GM19025 (cell line): ENCODE data around the gene RNF149.
"Not testable (repeated sequence)": the region's sequence is repeated elsewhere in the genome, so short reads cannot be mapped to it uniquely, and the experiment has no call there.

Experiments
- ATAC-seq: cut with Tn5 transposase; IDR thresholded peaks from one replicate; pipeline ENCODE4 v1.9.1; 2021; ENCODE audit warnings: mild to moderate bottlenecking, low read depth, moderate library complexity; ENCODE audit not compliant: unreplicated experiment

RNF149 gene

DNA sequence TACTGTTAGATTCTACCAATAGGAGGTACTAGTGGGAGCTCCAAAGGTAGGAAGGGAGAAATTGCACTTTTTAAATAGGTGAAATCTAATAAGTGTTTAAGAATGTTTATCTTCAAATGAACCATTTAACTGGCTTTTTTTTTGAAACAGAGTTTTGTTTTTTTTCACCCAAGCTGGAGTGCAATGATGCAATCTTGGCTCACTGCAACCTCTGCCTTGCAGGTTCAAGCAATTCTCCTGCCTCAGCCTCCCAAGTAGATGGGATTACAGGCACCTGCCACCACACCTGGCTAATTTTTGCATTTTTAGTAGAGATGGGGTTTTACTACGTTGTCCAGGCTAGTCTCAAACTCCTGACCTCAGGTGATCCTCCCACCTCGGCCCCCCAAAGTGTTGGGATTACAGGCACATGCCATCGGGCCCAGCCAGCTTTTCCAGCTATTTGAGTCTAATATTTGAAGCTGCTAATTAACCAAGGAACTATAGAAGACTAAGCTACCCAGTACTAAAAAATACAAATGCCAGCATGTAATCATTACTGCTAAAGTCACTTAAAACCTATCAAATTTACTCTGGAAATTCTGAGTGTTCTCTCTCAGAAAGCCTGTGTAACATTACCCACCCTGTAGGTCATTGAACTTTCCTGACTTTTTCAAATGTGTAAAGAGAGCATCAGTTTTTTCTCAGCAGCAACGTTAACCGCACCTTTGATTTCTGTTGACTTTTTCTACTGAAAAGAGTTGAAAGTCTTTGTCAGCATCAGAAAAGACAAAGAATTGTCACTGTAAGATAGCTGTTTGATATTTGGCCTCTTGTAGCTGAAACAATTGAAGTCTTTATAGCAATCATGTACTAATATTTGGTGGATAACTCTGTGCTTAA is 24.6 kb upstream of the RNF149 start:
- ATAC-seq, result no peak

DNA sequence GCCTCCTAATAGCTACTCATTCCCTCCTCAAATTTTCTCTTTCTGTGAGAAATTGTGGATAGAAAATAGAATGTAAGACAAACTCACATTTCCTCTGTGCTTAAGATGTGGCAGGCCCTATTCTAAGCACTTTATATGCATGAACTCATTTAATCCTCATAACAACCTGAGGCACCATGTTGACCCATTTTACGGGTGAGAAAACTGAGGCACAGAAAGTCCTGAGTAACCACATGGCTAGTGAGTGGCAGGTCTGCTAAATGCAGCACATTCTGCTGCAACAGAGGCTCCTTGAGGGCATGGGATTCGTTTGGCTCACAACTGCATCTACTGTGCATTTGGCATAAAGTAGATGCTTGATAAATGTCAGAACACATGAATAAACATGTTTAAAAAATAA is 22.7 kb upstream of the RNF149 start:
- ATAC-seq, result no peak

DNA sequence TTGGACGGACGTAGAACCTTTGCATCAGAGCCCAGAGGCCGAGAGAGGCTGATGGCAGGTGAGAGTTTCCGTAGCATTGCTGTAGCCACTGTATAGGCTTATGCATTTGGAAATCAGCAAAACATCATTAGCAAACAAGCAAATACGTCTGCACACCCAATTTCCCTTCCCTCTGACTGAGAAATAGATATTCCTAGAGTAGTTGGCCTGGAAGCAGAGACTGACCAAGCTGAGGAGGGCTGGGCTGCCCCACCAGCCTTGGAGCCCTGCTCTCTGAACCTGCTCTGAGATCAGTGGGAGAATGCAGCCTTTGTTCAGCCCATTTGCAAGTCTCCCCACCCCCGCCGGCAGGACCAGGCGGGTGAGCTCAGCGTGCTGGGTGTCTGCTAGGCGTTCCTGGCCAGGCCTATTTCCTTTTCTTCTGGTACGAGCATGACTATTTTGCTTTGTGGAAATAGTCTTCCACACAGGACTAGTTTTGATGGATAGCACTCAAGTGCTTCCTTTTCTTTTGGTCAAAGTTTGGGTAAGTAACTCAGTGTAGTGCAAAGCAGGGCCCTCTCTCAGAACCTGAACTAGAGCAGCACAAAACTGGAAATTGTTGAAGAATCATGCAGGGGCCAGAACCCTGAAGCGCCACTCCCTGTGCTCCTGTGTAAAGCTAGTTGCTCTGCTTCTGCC is 21.9 kb upstream of the RNF149 start:
- ATAC-seq, result no peak

DNA sequence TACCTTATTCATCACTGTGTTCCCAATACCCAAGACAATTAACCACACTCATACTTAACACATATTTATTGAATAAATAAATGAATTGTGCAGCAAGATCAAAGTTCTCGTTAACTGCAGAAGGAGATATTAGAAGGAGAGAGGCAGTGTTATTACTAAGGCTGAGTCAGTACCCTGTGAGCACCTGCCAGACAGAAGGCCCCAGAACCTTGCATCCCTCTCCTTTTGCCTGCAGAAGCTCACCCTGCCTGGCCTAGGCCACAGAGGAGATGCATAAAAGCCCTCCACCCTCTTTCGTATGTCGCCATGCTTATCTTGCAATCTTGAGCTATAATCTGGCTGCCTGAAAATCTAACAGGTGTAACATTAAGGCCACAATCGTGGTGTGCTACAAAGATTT is 20.5 kb upstream of the RNF149 start:
- ATAC-seq, result no peak

GRCh38 chr2:101328474-101329007 is 20.0 kb upstream of the RNF149 start:
- ATAC-seq, result no peak

DNA sequence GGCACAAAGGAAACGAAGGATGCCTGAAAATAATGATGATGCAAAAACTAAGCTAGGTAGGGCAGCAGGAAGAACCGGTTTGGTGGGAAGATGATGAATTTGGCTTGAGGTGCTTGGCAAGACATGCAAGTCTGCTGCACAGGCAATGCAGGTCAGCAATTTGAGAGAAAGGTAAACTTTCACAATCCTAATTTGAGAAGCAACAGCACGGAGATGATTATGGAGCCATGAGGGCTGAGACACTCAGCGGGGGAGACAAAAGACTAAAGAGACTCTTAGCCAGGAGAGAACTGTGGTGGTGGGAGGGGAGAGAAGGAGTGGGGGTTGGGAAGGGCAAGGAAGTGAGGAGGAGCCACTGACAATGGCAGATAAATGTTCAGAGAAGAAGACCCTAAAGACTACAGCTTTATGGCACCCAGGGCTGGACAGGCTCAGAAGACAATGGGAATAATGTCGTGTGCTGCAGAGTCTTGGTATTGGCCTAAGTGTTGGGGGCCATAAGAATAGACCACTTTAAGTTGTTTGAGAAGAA is 19.4 kb upstream of the RNF149 start:
- no peak for ATAC-seq

DNA sequence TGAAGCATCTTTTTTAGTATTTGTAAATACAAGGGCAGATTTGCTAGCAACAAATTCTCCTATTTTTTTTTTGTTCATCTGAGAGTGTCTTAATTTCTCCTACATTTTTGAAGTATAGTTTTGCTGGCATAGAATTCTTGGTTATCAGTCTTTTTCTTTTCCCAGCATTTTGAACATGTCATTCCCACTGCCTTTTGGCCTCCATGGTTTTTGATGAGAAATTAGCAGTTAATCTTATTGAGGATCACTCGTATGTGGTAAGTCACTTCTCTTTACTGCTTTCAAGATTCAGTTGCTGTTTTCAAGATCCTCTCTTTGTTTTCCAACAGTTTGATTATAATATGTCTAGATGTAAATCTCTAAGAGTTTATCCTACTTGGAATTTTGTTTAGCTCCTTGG is 16.9 kb upstream of the RNF149 start:
- no peak for ATAC-seq

DNA sequence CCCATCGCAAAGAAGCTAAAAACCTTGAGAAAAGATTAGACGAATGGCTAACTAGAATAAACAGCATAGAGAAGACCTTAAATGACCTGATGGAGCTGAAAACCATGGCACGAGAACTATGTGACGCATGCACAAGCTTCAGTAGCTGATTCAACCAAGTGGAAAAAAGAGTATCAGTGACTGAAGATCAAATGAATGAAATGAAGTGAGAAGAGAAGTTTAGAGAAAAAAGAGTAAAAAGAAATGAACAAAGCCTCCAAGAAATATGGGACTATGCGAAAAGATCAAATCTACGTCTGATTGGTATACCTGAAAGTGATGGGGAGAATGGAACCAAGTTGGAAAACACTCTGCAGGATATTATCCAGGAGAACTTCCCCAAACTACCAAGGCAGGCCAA is 8.1 kb upstream of the RNF149 start:
- ATAC-seq, result not testable (repeated sequence)

DNA sequence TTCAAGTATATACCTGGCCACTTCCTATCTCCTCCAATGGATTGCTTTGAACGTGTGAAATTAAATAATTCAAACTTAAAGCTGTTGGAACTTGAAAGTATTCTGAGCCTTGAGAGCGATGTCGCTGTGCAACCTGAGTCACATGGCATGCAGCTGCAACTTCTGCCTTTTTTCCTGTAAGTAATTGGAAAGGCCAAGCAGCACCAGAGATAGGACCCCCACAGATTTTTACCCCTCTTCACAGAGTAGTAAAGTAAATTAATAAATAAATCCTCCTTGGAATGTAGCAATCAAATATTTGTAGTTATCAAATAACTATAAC is 3.2 kb upstream of the RNF149 start:
- no peak for ATAC-seq

- ATAC-seq, result no peak
Observed at GRCh38 chr2:101310834-101311695, 2.6 kb upstream of the RNF149 start.

DNA sequence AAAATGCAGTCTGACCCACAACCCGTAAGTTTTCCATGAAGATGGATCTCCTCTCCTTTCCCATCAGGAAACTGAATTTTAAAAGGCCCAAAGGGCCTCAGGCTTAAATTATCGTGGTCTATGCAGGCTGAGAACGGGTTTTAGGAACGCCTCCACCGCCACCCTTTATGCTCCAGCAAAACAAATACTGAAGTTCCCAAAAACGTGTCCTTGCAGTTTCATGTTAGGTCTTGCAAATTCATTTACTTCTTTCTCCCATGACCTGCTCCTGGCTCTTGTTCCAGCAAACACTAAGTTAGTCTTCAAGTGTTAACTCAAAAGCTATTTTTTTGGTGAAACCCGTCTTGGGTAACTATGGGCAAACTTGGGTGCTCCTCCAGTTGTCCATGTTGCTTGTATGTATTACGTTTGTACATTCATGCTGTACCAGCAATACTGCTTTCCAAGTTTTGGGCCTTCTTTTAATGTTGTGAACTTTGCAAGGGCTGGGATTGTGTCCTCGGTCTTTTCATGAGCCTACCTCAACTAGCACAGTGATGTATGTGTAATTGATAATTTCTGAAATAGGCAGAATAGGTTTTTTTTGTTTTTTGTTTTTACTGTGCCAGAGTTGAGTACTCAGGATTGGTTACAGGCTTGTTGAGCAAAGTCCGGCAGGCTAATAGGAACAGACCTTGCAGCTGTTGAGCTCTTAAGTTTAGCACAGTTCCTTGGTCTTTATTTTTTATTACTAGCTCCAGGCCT is 1.8 kb upstream of the RNF149 start:
- no peak for ATAC-seq

GRCh38 chr2:101307950-101308431 is 510 bp downstream of the RNF149 start:
- no peak for ATAC-seq

DNA sequence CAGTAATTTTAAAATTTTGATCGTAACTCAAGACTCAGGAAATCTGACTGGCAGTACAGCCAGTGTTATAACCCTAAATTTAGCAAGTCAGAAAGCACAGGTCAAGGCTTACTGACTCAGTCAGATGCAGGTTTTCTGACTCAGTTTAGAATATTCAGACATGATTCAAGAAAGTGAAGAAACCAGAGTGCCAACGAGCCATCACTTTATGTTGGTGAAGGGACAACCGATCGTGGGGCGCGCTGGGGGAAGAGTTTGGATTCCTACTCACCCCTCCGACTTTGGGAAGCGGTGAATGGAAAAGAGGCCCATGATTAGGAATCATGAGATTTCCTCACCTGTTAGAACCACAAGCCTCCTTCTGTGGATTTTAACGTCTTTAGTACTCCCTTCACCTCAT is 998 bp downstream of the RNF149 start:
- ATAC-seq, result no peak

GRCh38 chr2:101306410-101306809 is 2.1 kb downstream of the RNF149 start:
- peak; percentile 2 for ATAC-seq

DNA sequence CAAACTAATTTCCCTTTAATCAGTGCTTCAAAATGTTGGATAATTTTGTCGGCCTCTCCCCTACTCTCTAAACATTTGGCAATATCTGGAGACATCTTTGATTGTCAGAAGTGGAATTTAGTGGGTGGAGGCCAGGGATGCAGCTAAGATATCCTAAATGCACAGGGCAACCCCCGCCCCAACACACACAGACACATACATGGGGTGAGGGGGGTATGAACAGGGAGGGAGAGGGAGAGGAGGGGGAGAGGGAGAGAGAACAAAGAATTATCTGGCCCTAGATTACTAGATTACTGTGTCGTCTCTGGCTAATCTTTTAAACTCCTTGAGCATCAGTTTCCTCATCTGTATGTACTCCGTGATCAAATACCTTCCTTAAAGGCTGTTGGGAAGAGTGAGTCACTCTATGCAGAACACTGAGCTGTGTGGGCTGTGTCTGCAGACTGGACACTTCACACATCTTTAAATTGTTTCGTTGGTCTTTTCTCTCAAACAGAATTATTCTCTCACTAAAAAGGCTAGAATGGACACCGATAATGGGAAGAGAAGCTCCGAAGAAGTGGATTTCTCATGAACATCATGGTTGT is 2.9 kb downstream of the RNF149 start:
- ATAC-seq, result no peak

DNA sequence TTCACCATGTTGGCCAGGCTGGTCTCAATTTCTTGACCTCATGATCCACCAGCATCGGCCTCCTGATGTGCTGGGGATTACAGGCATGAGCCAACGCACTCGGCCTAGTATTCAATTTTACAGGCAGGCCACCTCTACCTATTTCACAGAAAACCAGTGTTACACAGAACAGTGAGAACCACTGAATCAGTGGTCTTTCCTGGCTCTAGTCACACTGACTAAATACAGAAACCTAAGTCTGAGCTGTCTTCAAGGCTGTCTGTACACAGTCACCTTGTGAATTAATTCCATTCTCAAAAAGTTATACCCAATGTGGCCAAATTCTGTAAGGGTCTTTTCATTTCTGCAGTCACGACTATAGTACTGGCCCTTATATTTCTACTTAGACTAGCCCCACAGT is 3.5 kb downstream of the RNF149 start:
- no peak for ATAC-seq

GRCh38 chr2:101303688-101304087 is 4.8 kb downstream of the RNF149 start:
- no peak for ATAC-seq

- no peak for ATAC-seq
Observed at GRCh38 chr2:101302016-101302415, 6.5 kb downstream of the RNF149 start.

GRCh38 chr2:101300836-101301235 is 7.7 kb downstream of the RNF149 start:
- no peak for ATAC-seq
